ENCODE measurements around the gene DRD3. TPM values are rescaled to one million over a fixed set of nuclear protein-coding genes. Genes with fewer than 3 reads are reported as not detected.

Gene DRD3
- polyA plus RNA-seq, 1 of the 3 experiments (the other 2 are of a cell fraction): not detected

DNA sequence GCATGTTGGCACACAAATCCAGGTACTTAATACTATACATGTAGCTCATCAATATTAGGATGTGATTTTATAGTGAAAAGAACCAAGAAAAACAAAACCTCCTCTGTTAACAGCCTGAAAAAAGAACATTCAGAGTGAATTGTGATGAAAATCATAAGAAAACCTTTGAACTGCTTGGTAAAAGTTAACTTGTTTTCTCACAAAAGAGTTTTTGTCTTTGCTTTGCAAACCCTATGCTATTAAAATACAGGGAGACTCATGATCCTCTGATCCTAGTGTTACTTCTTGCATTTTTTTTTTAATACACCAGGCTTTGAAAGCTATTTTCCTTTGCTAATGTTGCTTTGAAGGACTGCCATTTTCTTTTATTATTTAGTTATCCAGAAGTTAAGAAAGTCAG lies 98.7 kb downstream of the DRD3 start:
- Histone ChIP-seq H3K9me3 (no peaks in the 10 kb centered on the region), H3K4me1 (ENCODE audit: control insufficient read depth in 1 of 2, insufficient read depth in 2 of 2, low read depth in 1 of 2, low read length in 1 of 2) (peaks cover 0 to 9% of the 10 kb centered on the region in 2 experiments; a peak in 3 of 4 replicates), H3K36me3 (replicated peaks in 1 of 2; ENCODE audit: control insufficient read depth in 1 of 2, insufficient read depth in 2 of 2, low read length in 1 of 2) (peaks cover 40 to 56% of the 10 kb centered on the region in 2 experiments), H3K4me3 (ENCODE audit: low read depth in 2 of 2, low read length in 1 of 2) (no peak overlapping the region), H3K4me2 (peak overlapping the region; percentile 28; the same call in 1 of the 2 replicates), H3K27me3 (ENCODE audit: insufficient read depth) (no peaks in the 10 kb centered on the region), H2AFZ (ENCODE audit: low read depth) (no peak overlapping the region), H3K27ac (ENCODE audit: low read depth in 2 of 2, low read length in 1 of 2) (peak overlapping the region; percentile 34 to 38; a peak in 2 of 4 replicates), H3K79me2 (ENCODE audit: insufficient read depth) (no peaks in the 10 kb centered on the region), H3F3A (replicated peaks; ENCODE audit: insufficient read depth) (peaks cover 18% of the 10 kb centered on the region), H3K9me2 (no peaks in the 10 kb centered on the region), H4K20me1 (ENCODE audit: insufficient read depth) (no peaks in the 10 kb centered on the region), H3K9ac (peak overlapping the region; percentile 6)
- ChIA-PET CTCF (interaction anchor here (1.0 kb wide), 1 partner anchor 211 kb away, joined by 3 read pairs; no protein-coding TSS in a partner anchor), POLR2A (no interaction called here)
- no peak for DNase-seq
- TF ChIP-seq, protein P1, sequence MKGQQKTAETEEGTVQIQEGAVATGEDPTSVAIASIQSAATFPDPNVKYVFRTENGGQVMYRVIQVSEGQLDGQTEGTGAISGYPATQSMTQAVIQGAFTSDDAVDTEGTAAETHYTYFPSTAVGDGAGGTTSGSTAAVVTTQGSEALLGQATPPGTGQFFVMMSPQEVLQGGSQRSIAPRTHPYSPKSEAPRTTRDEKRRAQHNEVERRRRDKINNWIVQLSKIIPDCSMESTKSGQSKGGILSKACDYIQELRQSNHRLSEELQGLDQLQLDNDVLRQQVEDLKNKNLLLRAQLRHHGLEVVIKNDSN (IDR thresholded peaks at IDR 0.05; ENCODE audit: borderline replicate concordance, low read depth): no peak
- TF ChIP-seq RAD21 (IDR thresholded peaks at IDR 0.05; ENCODE audit: low read length): no peak
- no peak for TF ChIP-seq EP300 (IDR thresholded peaks at IDR 0.05; ENCODE audit: borderline replicate concordance in 1 of 2, low read depth in 1 of 2, low read length in 1 of 2)

- TF ChIP-seq TCF12 (IDR thresholded peaks at IDR 0.05): no peak
- TF ChIP-seq CTCF (IDR thresholded peaks at IDR 0.05): no peak
- no peak for TF ChIP-seq FOXM1 (IDR thresholded peaks at IDR 0.05; ENCODE audit: low read depth)
- TF ChIP-seq CHD2 (IDR thresholded peaks at IDR 0.05; ENCODE audit: low read length, partially characterized antibody): no peak
- TF ChIP-seq SIN3A (IDR thresholded peaks at IDR 0.05; ENCODE audit: borderline replicate concordance, low read depth, low read length): no peak
- no peak for TF ChIP-seq EZH2phosphoT487 (IDR thresholded peaks at IDR 0.05; ENCODE audit: borderline replicate concordance, low read depth)
- no peak for TF ChIP-seq USF2 (IDR thresholded peaks at IDR 0.05; ENCODE audit: borderline replicate concordance, low read depth, low read length)
- TF ChIP-seq RFX5 (IDR thresholded peaks at IDR 0.05; ENCODE audit: low read length): no peak
- no peak for TF ChIP-seq SMC3 (IDR thresholded peaks at IDR 0.05; ENCODE audit: low read depth, low read length)
- no peak for TF ChIP-seq MEF2A (IDR thresholded peaks at IDR 0.05; ENCODE audit: borderline replicate concordance, low read depth)
- TF ChIP-seq RAD21 (IDR thresholded peaks at IDR 0.05; ENCODE audit: low read length): no peak
- no peak for TF ChIP-seq GABPA (IDR thresholded peaks at IDR 0.05; ENCODE audit: low read depth)
- no peak for TF ChIP-seq REST (IDR thresholded peaks at IDR 0.05; ENCODE audit: low read depth, low read length)
- TF ChIP-seq, protein P1 (IDR thresholded peaks at IDR 0.05; ENCODE audit: borderline replicate concordance, low read depth): no peak
- TF ChIP-seq TAF1 (IDR thresholded peaks at IDR 0.05; ENCODE audit: borderline replicate concordance, low read depth, low read length): no peak
- TF ChIP-seq EP300 (IDR thresholded peaks at IDR 0.05; ENCODE audit: borderline replicate concordance in 1 of 2, low read depth in 1 of 2, low read length in 1 of 2): no peak
- no peak for TF ChIP-seq RCOR1 (IDR thresholded peaks at IDR 0.05; ENCODE audit: low read length)
- TF ChIP-seq JUND (IDR thresholded peaks at IDR 0.05): no peak
- TF ChIP-seq YY1 (IDR thresholded peaks at IDR 0.05; ENCODE audit: low read depth): no peak
- 89% methylated on average over 5 of the region's 5 CpGs for WGBS (ENCODE audit: low lambda C conversion rate)
- H3F3A ChIP-seq (replicated peaks; ENCODE audit: insufficient read depth): peaks cover 18% of the 10 kb centered on the region
- H3K79me2 ChIP-seq (ENCODE audit: insufficient read depth): no peaks in the 10 kb centered on the region
- H3K9ac ChIP-seq: peak overlapping the region; percentile 6; the same call in 1 of the 2 replicates
- ChIA-PET CTCF (interaction anchor here (1.0 kb wide), 1 partner anchor 211 kb away, joined by 3 read pairs; no protein-coding TSS in a partner anchor), POLR2A (no interaction called here)
- peaks cover 0 to 9% of the 10 kb centered on the region in 2 experiments; a peak in 3 of 4 replicates for H3K4me1 ChIP-seq (ENCODE audit: control insufficient read depth in 1 of 2, insufficient read depth in 2 of 2, low read depth in 1 of 2, low read length in 1 of 2)
- H2AFZ ChIP-seq (ENCODE audit: low read depth): no peak overlapping the region
- no peak overlapping the region for H3K4me3 ChIP-seq (ENCODE audit: low read depth in 2 of 2, low read length in 1 of 2)
- H3K27me3 ChIP-seq (ENCODE audit: insufficient read depth): no peaks in the 10 kb centered on the region
- DNase-seq: no peak
- H3K9me3 ChIP-seq: no peaks in the 10 kb centered on the region
- H3K9me2 ChIP-seq: no peaks in the 10 kb centered on the region
- peak overlapping the region; percentile 28; the same call in 1 of the 2 replicates for H3K4me2 ChIP-seq
- H4K20me1 ChIP-seq (ENCODE audit: insufficient read depth): no peaks in the 10 kb centered on the region
- H3K36me3 ChIP-seq (replicated peaks in 1 of 2; ENCODE audit: control insufficient read depth in 1 of 2, insufficient read depth in 2 of 2, low read length in 1 of 2): peaks cover 44 to 55% of the 10 kb centered on the region in 2 experiments
- H3K27ac ChIP-seq (ENCODE audit: low read depth in 2 of 2, low read length in 1 of 2): peak overlapping the region in 1 of 2 experiments; percentile 38; a peak in 2 of 4 replicates
These were observed 99.1 kb downstream of the DRD3 start for GRCh38 chr3:114079761-114080160.

Data from SK-N-SH (cell line).